Panc1 (cell line): ENCODE data around the gene KLHDC10.

Source experiments
- TF ChIP-seq, protein P1 (sequence below), 2 experiments: IDR thresholded peaks; 2 replicates each; pipeline ENCODE4 v1.6.1; 2011 to 2012; ENCODE audit warnings: low read depth in 2 of 2, control low read depth in 1 of 2, low read length in 1 of 2, mild to moderate bottlenecking in 1 of 2, moderate library complexity in 1 of 2; ENCODE audit not compliant: insufficient read depth in 1 of 2
- TF ChIP-seq, protein P2 (sequence below): fragments of 450-650 bp; IDR thresholded peaks from 2 replicates; pipeline ENCODE4 v1.5.1; 2017; ENCODE audit warnings: mild to moderate bottlenecking

DNA sequence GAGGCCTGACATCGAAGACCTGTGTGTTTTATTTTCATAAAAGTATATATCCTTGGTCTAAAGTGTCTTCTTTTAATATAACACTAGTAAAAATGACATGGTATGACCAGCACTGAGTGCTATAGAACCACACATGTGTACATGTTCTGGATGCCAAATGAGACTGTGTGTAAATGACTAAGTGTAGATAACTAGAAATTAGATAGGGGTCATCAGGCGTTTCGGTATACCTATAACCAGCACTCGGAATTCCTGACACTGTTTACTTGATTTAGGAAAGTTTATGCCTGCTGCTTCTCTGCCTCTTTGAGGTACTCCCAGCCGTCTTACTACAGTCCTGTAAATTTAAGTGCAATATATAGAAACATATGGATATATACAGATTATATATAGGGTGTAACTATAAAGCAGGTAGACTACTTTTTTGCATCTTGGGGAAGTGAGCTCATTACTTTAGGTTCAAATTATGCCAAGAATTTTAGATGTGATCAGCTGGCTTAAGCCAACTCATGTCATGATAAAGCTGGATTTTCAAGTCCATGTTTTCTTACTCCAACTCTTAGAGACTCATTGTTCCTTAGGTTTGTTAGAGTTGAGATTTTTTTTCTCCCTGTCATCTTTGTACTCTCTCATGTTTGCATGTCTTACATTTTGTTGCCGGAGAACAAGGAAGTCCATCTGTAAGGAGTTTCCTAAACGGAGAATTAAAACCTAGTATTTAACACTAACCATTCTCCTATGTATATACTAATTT, 62.9 kb downstream of the KLHDC10 start:
- TF ChIP-seq, protein P1, sequence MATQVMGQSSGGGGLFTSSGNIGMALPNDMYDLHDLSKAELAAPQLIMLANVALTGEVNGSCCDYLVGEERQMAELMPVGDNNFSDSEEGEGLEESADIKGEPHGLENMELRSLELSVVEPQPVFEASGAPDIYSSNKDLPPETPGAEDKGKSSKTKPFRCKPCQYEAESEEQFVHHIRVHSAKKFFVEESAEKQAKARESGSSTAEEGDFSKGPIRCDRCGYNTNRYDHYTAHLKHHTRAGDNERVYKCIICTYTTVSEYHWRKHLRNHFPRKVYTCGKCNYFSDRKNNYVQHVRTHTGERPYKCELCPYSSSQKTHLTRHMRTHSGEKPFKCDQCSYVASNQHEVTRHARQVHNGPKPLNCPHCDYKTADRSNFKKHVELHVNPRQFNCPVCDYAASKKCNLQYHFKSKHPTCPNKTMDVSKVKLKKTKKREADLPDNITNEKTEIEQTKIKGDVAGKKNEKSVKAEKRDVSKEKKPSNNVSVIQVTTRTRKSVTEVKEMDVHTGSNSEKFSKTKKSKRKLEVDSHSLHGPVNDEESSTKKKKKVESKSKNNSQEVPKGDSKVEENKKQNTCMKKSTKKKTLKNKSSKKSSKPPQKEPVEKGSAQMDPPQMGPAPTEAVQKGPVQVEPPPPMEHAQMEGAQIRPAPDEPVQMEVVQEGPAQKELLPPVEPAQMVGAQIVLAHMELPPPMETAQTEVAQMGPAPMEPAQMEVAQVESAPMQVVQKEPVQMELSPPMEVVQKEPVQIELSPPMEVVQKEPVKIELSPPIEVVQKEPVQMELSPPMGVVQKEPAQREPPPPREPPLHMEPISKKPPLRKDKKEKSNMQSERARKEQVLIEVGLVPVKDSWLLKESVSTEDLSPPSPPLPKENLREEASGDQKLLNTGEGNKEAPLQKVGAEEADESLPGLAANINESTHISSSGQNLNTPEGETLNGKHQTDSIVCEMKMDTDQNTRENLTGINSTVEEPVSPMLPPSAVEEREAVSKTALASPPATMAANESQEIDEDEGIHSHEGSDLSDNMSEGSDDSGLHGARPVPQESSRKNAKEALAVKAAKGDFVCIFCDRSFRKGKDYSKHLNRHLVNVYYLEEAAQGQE (IDR thresholded peaks at IDR 0.05; ENCODE audit: insufficient read depth in 1 of 2, low read depth in 2 of 2, low read length in 1 of 2), result no peak
- TF ChIP-seq, protein P2, sequence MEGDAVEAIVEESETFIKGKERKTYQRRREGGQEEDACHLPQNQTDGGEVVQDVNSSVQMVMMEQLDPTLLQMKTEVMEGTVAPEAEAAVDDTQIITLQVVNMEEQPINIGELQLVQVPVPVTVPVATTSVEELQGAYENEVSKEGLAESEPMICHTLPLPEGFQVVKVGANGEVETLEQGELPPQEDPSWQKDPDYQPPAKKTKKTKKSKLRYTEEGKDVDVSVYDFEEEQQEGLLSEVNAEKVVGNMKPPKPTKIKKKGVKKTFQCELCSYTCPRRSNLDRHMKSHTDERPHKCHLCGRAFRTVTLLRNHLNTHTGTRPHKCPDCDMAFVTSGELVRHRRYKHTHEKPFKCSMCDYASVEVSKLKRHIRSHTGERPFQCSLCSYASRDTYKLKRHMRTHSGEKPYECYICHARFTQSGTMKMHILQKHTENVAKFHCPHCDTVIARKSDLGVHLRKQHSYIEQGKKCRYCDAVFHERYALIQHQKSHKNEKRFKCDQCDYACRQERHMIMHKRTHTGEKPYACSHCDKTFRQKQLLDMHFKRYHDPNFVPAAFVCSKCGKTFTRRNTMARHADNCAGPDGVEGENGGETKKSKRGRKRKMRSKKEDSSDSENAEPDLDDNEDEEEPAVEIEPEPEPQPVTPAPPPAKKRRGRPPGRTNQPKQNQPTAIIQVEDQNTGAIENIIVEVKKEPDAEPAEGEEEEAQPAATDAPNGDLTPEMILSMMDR, result no peak
